Stimulated activated CD8-positive, alpha-beta memory T cell treated with anti-CD3 and anti-CD28 coated beads, Interleukin-12 subunit alpha, Interleukin-12 subunit beta, amount 100 ng/mL, for 24 hours (primary cell): ENCODE results near the gene F7.
"Not testable (repeated sequence)": the region's sequence is repeated elsewhere in the genome, so short reads cannot be mapped to it uniquely, and the experiment has no call there.

ENCODE experiments used
- DNase-seq: peaks from one replicate; pipeline ENCODE4 v3.0.0-alpha.2; 2020; ENCODE audit errors: extremely low read depth

The F7 gene

GRCh38 chr13:113072376-113072775, 33.2 kb upstream of the F7 start:
- no peak for DNase-seq

- DNase-seq = no peak
Observed at GRCh38 chr13:113073942-113074341, 31.6 kb upstream of the F7 start.

- DNase-seq = no peak
Observed at GRCh38 chr13:113074401-113074800, 31.2 kb upstream of the F7 start.

- DNase-seq = no peak
Observed at GRCh38 chr13:113074876-113075275, 30.7 kb upstream of the F7 start.

- DNase-seq = no peak
Observed at GRCh38 chr13:113075711-113076110, 29.9 kb upstream of the F7 start.

GRCh38 chr13:113076681-113077401, 28.8 kb upstream of the F7 start:
- DNase-seq = no peak

- DNase-seq = no peak
Observed at GRCh38 chr13:113077566-113077952, 28.0 kb upstream of the F7 start.

GRCh38 chr13:113077953-113078901, 27.4 kb upstream of the F7 start:
- no peak for DNase-seq

GRCh38 chr13:113078902-113079780, 26.4 kb upstream of the F7 start:
- no peak for DNase-seq

- DNase-seq = not testable (repeated sequence)
Observed at GRCh38 chr13:113079781-113080080, 25.9 kb upstream of the F7 start.

GRCh38 chr13:113080361-113080831, 25.2 kb upstream of the F7 start:
- DNase-seq = no peak

GRCh38 chr13:113080901-113081521, 24.6 kb upstream of the F7 start:
- no peak for DNase-seq

GRCh38 chr13:113082198-113083021, 23.2 kb upstream of the F7 start:
- DNase-seq = no peak

GRCh38 chr13:113083022-113083373, 22.6 kb upstream of the F7 start:
- DNase-seq = no peak

GRCh38 chr13:113083402-113084061, 22.1 kb upstream of the F7 start:
- no peak for DNase-seq

- DNase-seq = no peak
Observed at GRCh38 chr13:113084094-113084942, 21.3 kb upstream of the F7 start.

GRCh38 chr13:113084943-113085540, 20.5 kb upstream of the F7 start:
- no peak for DNase-seq

- no peak for DNase-seq
Observed at GRCh38 chr13:113086031-113086750, 19.4 kb upstream of the F7 start.
